HEK293T (cell line): ENCODE results near the gene U2AF2.

ENCODE experiments used
- ARNT ChIP-seq: fragments of 450-650 bp; IDR thresholded peaks from 2 replicates; pipeline ENCODE4 v1.6.1; 2017; ENCODE audit warnings: mild to moderate bottlenecking
- BHLHE40 ChIP-seq: fragments of 450-650 bp; IDR thresholded peaks from 2 replicates; pipeline ENCODE4 v1.6.1; 2016; ENCODE audit warnings: mild to moderate bottlenecking, moderate library complexity, borderline replicate concordance
- FOXA1 ChIP-seq: fragments of 450-650 bp; IDR thresholded peaks from 2 replicates; pipeline ENCODE4 v1.6.1; 2016; ENCODE audit warnings: mild to moderate bottlenecking
- FOXK2 ChIP-seq: fragments of 450-650 bp; IDR thresholded peaks from 2 replicates; pipeline ENCODE4 v1.6.1; 2016; ENCODE audit warnings: mild to moderate bottlenecking
- FOXM1 ChIP-seq: fragments of 450-650 bp; IDR thresholded peaks from 2 replicates; pipeline ENCODE4 v1.6.1; 2017; ENCODE audit warnings: mild to moderate bottlenecking, borderline replicate concordance
- HDGF ChIP-seq: fragments of 450-650 bp; IDR thresholded peaks from 2 replicates; pipeline ENCODE4 v1.6.1; 2017; ENCODE audit warnings: antibody characterized with exemption, borderline replicate concordance
- L3MBTL2 ChIP-seq: fragments of 450-650 bp; conservative IDR thresholded peaks from 2 replicates; pipeline ENCODE4 v1.6.1; 2016; ENCODE audit warnings: mild to moderate bottlenecking
- LEF1 ChIP-seq: fragments of 450-650 bp; IDR thresholded peaks from 2 replicates; pipeline ENCODE4 v1.6.1; 2017; ENCODE audit warnings: mild to moderate bottlenecking, borderline replicate concordance
- NFRKB ChIP-seq: fragments of 450-650 bp; IDR thresholded peaks from 2 replicates; pipeline ENCODE4 v1.6.1; 2016; ENCODE audit warnings: mild to moderate bottlenecking, moderate library complexity
- SP1 ChIP-seq: fragments of 450-650 bp; IDR thresholded peaks from 2 replicates; pipeline ENCODE4 v1.6.1; 2017
- SUZ12 ChIP-seq: fragments of 450-650 bp; IDR thresholded peaks from 2 replicates; pipeline ENCODE4 v1.6.1; 2016; ENCODE audit warnings: mild to moderate bottlenecking
- TARDBP ChIP-seq: fragments of 450-650 bp; IDR thresholded peaks from 2 replicates; pipeline ENCODE4 v1.6.1; 2016
- ZNF384 ChIP-seq: fragments of 450-650 bp; IDR thresholded peaks from 2 replicates; pipeline ENCODE4 v1.6.1; 2016
- TF ChIP-seq, protein P1 (sequence below): fragments of 450-650 bp; IDR thresholded peaks from 2 replicates; pipeline ENCODE4 v1.6.1; 2016

GRCh38 chr19:55683449-55684261 is 28.8 kb downstream of the U2AF2 start:
- no peak for TF ChIP-seq FOXA1
- TF ChIP-seq SUZ12: no peak
- no peak for TF ChIP-seq FOXM1
- TF ChIP-seq SP1: no peak
- TF ChIP-seq, protein P1, sequence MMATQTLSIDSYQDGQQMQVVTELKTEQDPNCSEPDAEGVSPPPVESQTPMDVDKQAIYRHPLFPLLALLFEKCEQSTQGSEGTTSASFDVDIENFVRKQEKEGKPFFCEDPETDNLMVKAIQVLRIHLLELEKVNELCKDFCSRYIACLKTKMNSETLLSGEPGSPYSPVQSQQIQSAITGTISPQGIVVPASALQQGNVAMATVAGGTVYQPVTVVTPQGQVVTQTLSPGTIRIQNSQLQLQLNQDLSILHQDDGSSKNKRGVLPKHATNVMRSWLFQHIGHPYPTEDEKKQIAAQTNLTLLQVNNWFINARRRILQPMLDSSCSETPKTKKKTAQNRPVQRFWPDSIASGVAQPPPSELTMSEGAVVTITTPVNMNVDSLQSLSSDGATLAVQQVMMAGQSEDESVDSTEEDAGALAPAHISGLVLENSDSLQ: no peak
- TF ChIP-seq BHLHE40: no peak
- TF ChIP-seq ZNF384: no peak
- no peak for TF ChIP-seq TARDBP
- no peak for TF ChIP-seq HDGF
- TF ChIP-seq FOXK2: no peak
- TF ChIP-seq NFRKB: no peak
- no peak for TF ChIP-seq ARNT
- TF ChIP-seq L3MBTL2: no peak
- TF ChIP-seq LEF1: no peak
